Ovary (tissue), 10 donors: Measurements from ENCODE around the gene CBX4. TPM values are rescaled to one million over a fixed set of nuclear protein-coding genes. Genes with fewer than 3 reads are reported as not detected.

Experiments used
- DNase-seq, 5 donors: peaks; one replicate each; pipeline ENCODE4 v3.0.0-alpha.2; 2019 to 2020
- H3K27ac ChIP-seq, 2 donors: fragments of 200-600 bp; one replicate each; pipeline versions ENCODE4 v1.5.1 to v1.8.0; 2019 to 2022
- H3K27me3 ChIP-seq: fragments of 200-600 bp; one replicate; pipeline ENCODE4 v1.8.0; 2022
- H3K36me3 ChIP-seq: fragments of 200-600 bp; sonication (generic); one replicate; pipeline ENCODE4 v1.5.1; 2019
- H3K4me1 ChIP-seq: one replicate; pipeline ENCODE4 v1.8.1; 2013; ENCODE audit warnings: mild to moderate bottlenecking, moderate library complexity; ENCODE audit not compliant: insufficient read depth
- H3K4me3 ChIP-seq: fragments of 200-600 bp; sonication (generic); one replicate; pipeline ENCODE4 v1.5.1; 2017
- H3K9me3 ChIP-seq, 2 donors: fragments of 200-600 bp in 1 of 2; sonication (generic) in 1 of 2; one replicate each; pipeline versions ENCODE4 v1.5.1 to v1.8.1; 2013 to 2019; ENCODE audit warnings: mild to moderate bottlenecking in 1 of 2, moderate library complexity in 1 of 2
- CTCF ChIP-seq, 3 donors: fragments of 450-650 bp in 2 of 3; fragments of 200-600 bp in 1 of 3; IDR thresholded peaks; one replicate each; pipeline versions ENCODE4 v1.5.1 to v1.8.0; 2016 to 2022; ENCODE audit warnings: antibody characterized with exemption in 3 of 3, mild to moderate bottlenecking in 1 of 3
- EP300 ChIP-seq: sonication (generic); formaldehyde crosslinking; IDR thresholded peaks from one replicate; pipeline ENCODE4 v1.6.1; 2017; ENCODE audit warnings: antibody characterized with exemption
- POLR2A ChIP-seq: fragments of 450-650 bp; IDR thresholded peaks from one replicate; pipeline ENCODE4 v1.6.1; 2017; ENCODE audit warnings: antibody characterized with exemption, mild to moderate bottlenecking, moderate library complexity
- whole genome bisulfite sequencing, 3 donors: extraction: QIAGEN DNeasy Blood & Tissue Kit in 1 of 3; methylation state at CpG; one replicate each; pipeline versions ENCODE4 v1.1.5 to v1.1.7; 2013 to 2017; 5-methylcytosine and 5-hydroxymethylcytosine counted together
- intact Hi-C, 4 donors: fragments of 100-400 bp; cut with DNase I; formaldehyde crosslinking; loops; one replicate each; pipeline versions ENCODE4 v1.11.0 to v1.15.1; 2022 to 2023
- long read RNA-seq, 3 donors: library from polyadenylated mRNA in 2 of 3; unstranded in 2 of 3; transcript quantifications; one replicate each; pipeline ENCODE4 v2.0.0 and lab custom pipeline, GENCODE V29; 2021 to 2026
- polyA plus RNA-seq, 2 donors: library from polyadenylated mRNA; stranded (reverse); fragments of 200-250 nt in 1 of 2; fragments of 350-450 nt in 1 of 2; fragmentation: Illumina TruSeq in 1 of 2; extraction: RNeasy Lipid Tissue Mini Kit (QIAGEN cat#74804) in 1 of 2; gene quantifications; one replicate each; pipeline ENCODE4 v1.2.3, GENCODE V29; 2013 to 2014
- total RNA-seq, 7 donors: library from RNA; depleted of rRNA in 2 of 7; stranded (reverse); fragments of >200 nt in 2 of 7; fragmentation: NEBNext Ultra II Directional in 3 of 7; extraction: Animal tissue kit (Norgen Biotek cat#: 25700) in 3 of 7; gene quantifications; one replicate each; pipeline versions ENCODE4 v1.1.0 to v1.2.4, GENCODE V29; 2016 to 2023
- donor health status: DM: no; HTN: no; CAD: no; lungs with moderate emphysema.
- donor health status: DM: no; HTN: no; CAD: no.
- donor health status: Bipolar disorder and iron deficiency.
- donor health status: DM: yes; HTN: yes; CAD: no.
- donor health status: DM: no; HTN: no; CAD: no.
- donor health status: DM: yes; HTN: yes; CAD: no.

The CBX4 gene
- 10 to 100 TPM in 6 of 7 donors, 1 to 10 TPM in 1; 5.5 to 27.9 (median 16.5) TPM for total RNA-seq
- 10 to 100 TPM in 1 of 2 donors, 1 to 10 TPM in 1; 7.8 to 10.7 TPM for polyA plus RNA-seq
- long read RNA-seq, donor 1, partial matches to known transcripts = 0 of 24 reads
- long read RNA-seq, donor 1, other reads (novel, unspliced or antisense) = 24 of 24 reads
- long read RNA-seq, donor 2, partial matches to known transcripts = 0 of 1 reads
- long read RNA-seq, donor 2, other reads (novel, unspliced or antisense) = 0 of 1 reads
- long read RNA-seq, donor 3, transcript CBX4-201 (5 exons, 2,664 nt) = major isoform, 13 of 34 reads
- long read RNA-seq, donor 3, partial matches to known transcripts = 2 of 34 reads
- long read RNA-seq, donor 3, other reads (novel, unspliced or antisense) = 19 of 34 reads

- H3K4me3 ChIP-seq = peak within 1 kb of the TSS; percentile 63
- peaks cover 24% of the 10 kb centered on the region for H3K4me1 ChIP-seq
- peak; percentile 49 for TF ChIP-seq POLR2A
- TF ChIP-seq CTCF (IDR thresholded peaks at IDR 0.05) = peak; percentile 62 to 86 (median 74)
- no peak for TF ChIP-seq EP300
- no peaks in the 10 kb centered on the region for H3K36me3 ChIP-seq
- DNase-seq = peak; percentile 95 to 96 (median 96)
- H3K27ac ChIP-seq = peak within 1 kb of the TSS; percentile 87 to 92
- H3K27me3 ChIP-seq = no peaks in the 10 kb centered on the region
- H3K9me3 ChIP-seq = no peaks in the 10 kb centered on the region
- intact Hi-C loops = loop anchor here in 3 of 4 donors (5.0 to 10.0 kb wide), 5 partner anchors 42 to 153 kb away; partner anchors contain the start of gene CBX8 (in 2 of the 3)
- WGBS, 3 donors = 1 to 2% (median 1%) methylated on average over 68 to 102 of the region's 103 CpGs
These were observed at the start of gene CBX4 for GRCh38 chr17:79839356-79840268. Gene CBX4 (minus strand): TSS chr17:79839440. CDS start chr17:79839251, 189 bp downstream.

- no peak for TF ChIP-seq CTCF (IDR thresholded peaks at IDR 0.05)
- TF ChIP-seq POLR2A = no peak
- TF ChIP-seq EP300 = no peak
- no peak overlapping the region for H3K4me3 ChIP-seq
- 91 to 94% (median 93%) methylated on average over 17 of the region's 17 CpGs for WGBS, 3 donors
- H3K9me3 ChIP-seq = no peaks in the 10 kb centered on the region
- no peak overlapping the region for H3K27ac ChIP-seq
- peak in 1 of 5 donors; percentile 20 for DNase-seq
- no peaks in the 10 kb centered on the region for H3K27me3 ChIP-seq
- no peaks in the 10 kb centered on the region for H3K36me3 ChIP-seq
- no peaks in the 10 kb centered on the region for H3K4me1 ChIP-seq
- intact Hi-C loops = no loop called here
These were observed 48.8 kb upstream of the CBX4 start for GRCh38 chr17:79888009-79888540.

- Histone ChIP-seq H3K27ac (no peak overlapping the region), H3K36me3 (no peaks in the 10 kb centered on the region), H3K27me3 (no peaks in the 10 kb centered on the region), H3K4me3 (no peak overlapping the region), H3K9me3 (no peaks in the 10 kb centered on the region), H3K4me1 (no peaks in the 10 kb centered on the region)
- WGBS, 3 donors = 87 to 90% (median 88%) methylated on average over 14 of the region's 14 CpGs
- no peak for TF ChIP-seq EP300
- no peak for TF ChIP-seq POLR2A
- TF ChIP-seq CTCF (IDR thresholded peaks at IDR 0.05) = no peak
- intact Hi-C loops = no loop called here
- DNase-seq = peak in 1 of 5 donors; percentile 8
These were observed 48.3 kb upstream of the CBX4 start for GRCh38 chr17:79887451-79887991.

GRCh38 chr17:79883202-79883601 is 44.0 kb upstream of the CBX4 start:
- H3K4me1 ChIP-seq = no peaks in the 10 kb centered on the region
- H3K27me3 ChIP-seq = no peaks in the 10 kb centered on the region
- no peaks in the 10 kb centered on the region for H3K36me3 ChIP-seq
- DNase-seq = no peak
- no peak overlapping the region for H3K27ac ChIP-seq
- TF ChIP-seq CTCF (IDR thresholded peaks at IDR 0.05) (no peak), POLR2A (no peak)
- no peaks in the 10 kb centered on the region for H3K9me3 ChIP-seq
- intact Hi-C loops = no loop called here
- H3K4me3 ChIP-seq = no peak overlapping the region
- 64 to 68% (median 66%) methylated on average over 7 of the region's 7 CpGs for WGBS, 3 donors
